GM18520 (cell line): Measurements from ENCODE around the gene CKAP4.
"Not testable (repeated sequence)": the region's sequence is repeated elsewhere in the genome, so short reads cannot be mapped to it uniquely, and the experiment has no call there.

Experiments used
- ATAC-seq: cut with Tn5 transposase; IDR thresholded peaks from one replicate; pipeline ENCODE4 v1.9.1; 2021; ENCODE audit not compliant: unreplicated experiment

CKAP4 gene, protein sequence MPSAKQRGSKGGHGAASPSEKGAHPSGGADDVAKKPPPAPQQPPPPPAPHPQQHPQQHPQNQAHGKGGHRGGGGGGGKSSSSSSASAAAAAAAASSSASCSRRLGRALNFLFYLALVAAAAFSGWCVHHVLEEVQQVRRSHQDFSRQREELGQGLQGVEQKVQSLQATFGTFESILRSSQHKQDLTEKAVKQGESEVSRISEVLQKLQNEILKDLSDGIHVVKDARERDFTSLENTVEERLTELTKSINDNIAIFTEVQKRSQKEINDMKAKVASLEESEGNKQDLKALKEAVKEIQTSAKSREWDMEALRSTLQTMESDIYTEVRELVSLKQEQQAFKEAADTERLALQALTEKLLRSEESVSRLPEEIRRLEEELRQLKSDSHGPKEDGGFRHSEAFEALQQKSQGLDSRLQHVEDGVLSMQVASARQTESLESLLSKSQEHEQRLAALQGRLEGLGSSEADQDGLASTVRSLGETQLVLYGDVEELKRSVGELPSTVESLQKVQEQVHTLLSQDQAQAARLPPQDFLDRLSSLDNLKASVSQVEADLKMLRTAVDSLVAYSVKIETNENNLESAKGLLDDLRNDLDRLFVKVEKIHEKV

DNA sequence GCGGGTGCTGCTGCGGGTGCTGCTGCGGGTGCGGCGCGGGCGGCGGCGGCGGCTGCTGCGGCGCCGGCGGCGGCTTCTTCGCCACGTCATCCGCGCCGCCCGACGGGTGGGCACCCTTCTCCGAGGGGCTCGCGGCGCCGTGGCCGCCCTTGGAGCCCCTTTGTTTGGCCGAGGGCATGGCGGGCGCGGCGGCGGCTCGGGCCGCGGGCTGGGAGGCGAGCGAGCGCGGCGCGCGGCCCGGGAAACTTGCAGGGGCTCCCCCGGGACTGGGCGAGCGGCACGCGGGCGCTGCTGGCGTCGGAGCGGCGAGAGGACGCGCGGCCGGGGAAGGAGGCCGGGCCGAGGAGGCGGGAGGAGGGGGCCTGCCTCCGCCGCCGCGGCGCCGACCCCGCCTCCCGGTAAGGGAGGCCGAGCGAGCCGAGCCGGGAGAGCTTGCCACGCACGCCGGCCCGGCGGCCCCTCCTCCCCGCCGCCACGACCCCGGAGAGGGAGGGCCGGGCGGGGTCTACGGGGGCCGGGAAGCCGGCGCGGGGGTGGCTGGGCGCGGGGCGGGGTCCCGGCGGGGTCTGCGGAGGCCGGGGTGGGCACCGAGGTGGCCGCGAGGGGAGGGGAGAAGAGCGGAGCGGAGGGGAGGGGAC lies at the start of gene CKAP4:
Gene CKAP4, minus strand, starts transcription at position 347 of the 638 bp plus-strand sequence. Its CDS starts 169 bp downstream, at position 178.
- ATAC-seq = peak; percentile 34

DNA sequence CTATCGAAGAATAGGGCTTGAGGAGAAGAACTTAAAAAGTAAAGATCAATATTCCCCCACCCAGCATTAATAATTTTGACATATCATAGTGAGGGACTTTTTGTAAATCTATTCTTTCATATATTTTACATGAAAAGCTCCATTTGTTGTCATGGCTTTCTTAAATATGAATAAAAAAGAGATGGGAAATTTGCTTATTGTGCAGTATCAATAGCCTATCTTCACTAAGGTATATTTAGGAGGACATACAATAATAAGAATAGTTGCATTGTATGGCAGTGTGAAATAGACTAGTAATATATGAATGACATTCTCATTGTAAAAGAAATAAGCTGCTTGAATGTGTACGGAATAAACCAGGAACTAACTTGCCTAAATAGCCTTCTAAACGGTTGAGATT lies 49.3 kb upstream of the CKAP4 start:
- no peak for ATAC-seq

DNA sequence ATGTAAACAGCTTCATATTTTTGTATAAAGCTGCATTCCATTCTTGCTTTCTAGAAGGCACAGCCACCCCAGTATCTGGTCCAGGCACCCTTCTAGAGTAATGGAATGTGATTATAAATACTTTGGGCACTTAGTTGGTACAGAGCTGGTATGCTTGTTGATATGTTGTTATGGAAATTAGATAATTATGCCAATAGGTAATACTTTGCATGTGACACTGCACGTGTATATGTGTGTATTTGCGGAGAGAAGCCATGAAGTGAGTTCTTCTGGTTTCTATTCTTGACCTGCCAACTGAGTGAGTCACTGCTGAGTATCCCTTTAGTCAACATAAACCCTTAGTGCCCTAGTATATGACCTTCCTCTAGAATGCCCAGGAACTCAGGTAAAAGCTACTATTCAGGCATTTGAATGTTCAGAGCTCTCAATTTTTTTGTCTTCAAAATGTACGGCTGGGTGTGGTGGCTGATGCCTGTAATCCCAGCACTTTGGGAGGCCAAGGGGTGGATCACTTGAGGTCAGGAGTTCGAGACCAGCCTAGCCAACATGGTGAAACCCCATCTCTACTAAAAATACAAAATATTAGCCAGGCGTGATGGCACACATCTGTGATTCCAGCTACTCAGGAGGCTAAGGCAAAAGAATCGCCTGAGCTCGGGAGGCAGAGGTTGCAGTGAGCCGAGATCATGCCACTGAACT lies 48.5 kb upstream of the CKAP4 start:
- no peak for ATAC-seq

DNA sequence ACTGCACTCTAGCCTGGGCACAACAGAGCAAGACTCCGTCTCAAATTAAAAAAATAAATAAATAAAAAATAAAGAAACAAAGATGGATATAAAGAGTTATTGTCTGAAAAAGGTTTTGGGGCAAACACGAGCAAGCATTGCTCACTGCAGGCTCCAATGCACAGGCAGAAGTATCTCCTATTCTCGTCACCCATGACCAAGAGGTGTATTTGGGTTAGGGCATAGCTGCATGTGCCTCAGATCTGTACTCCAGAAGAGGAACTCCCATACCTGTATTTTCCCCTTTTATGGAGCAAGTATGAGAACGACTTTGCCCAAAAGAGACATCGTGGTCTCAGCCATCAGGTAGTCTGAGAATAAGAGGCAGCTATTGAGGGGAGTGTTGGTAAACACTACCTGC lies 44.5 kb upstream of the CKAP4 start:
- no peak for ATAC-seq

DNA sequence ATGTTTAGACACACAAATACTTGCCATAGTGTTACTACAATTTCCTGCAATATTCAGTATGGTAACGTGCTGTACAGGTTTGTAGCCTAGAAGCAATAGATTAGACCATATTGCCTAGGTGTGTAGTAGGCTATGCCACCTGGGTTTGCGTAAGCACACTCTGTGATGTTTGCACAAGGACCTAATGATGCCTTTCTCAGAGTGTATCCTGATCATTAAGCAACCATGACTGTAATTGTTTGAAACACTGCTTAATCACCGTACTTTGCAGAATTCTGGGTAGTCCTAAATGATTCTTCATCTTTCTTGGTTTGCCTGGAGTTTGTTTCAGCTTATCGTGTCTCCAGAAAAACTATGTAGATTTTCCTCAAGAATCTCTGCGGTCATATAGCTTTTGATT lies 43.5 kb upstream of the CKAP4 start:
- no peak for ATAC-seq

DNA sequence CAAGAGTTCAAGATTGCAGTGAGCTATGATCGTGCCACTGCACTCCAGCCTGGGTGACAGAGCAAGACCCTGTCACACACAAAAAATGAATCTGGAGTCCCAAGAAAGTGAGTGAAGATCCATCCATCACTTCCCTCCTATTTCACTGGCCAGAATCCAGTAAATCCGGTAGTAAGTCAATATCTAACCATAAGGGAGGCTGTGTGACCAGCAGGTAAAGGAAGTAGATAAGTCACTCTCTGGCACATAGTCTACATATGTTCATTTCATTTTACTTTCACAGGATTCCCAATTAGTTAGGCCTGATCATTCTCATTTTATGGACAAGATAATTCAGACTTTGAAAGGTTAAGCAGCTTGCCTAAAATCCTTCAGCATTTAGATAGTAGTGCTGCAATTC lies 42.8 kb upstream of the CKAP4 start:
- ATAC-seq = no peak

DNA sequence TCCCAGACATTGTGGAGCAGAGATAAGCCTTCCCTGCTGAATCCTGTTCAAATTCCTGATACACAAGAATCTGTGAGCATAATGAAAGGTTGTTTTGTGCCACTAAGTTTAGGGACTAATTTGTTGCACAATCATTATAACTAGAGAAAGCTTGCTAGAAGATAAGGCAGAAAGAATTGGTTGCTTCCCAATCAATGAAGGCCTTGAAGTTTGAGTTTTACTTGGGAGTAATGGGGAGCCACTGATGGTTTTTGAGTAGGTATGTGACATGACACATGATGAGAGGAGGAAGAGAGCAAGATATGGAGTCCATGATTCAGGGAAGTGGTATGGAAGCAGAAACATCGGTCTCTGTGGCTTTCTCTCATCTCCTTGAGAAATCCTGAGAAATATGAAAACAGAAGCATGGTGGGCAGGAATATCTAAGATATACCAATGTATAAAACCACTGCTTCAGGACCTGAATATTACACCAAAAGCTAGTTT lies 41.4 kb upstream of the CKAP4 start:
- no peak for ATAC-seq

DNA sequence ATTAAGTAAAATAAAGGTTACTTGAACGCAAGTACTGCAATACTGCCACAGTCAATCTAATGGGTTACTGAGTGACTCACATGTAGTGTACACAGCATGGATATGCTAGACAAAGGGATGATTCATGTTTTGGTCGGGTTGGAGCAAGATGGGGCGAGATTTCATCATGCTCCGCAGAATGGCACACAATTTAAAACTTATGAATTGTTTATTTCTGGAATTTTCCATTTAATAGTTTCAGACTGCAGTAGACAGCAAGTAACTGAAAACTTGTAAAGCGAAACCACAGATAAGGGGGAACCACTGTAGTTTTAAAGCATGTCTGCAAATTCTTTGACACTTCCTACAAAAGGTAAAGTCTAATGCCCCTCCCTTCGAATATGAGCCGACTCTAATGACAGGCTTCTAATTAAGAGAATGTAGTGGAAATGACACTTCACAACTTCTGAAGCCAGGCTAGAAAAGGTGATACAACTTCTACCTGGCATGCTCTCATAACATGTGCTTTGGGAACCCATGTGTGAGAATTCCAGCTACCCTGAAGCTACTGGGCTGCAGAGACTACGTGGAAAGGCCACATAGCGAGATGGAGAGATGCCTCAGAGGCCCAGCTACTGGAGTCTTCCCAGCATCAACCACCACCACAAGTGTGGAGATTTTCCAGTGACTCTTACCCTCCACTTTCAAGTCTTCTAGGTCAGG lies 40.8 kb upstream of the CKAP4 start:
- no peak for ATAC-seq

DNA sequence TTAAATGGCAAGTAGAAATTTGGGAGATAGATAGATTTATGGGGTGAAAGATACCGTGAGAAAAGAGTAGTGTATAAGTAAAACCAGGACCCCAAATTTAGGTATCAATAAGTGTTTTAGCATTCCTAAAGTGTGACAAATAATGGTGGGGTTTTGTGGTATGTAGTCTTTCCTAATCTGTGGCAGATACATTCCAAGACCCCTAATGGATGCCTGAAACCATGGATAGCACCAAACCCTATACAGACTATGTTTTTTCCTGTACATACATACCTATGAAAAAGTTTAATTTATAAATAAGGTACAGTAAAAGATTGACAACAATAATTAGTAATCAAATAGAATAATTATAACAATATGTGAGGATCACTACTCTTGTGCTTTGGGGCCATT lies 40.3 kb upstream of the CKAP4 start:
- no peak for ATAC-seq

DNA sequence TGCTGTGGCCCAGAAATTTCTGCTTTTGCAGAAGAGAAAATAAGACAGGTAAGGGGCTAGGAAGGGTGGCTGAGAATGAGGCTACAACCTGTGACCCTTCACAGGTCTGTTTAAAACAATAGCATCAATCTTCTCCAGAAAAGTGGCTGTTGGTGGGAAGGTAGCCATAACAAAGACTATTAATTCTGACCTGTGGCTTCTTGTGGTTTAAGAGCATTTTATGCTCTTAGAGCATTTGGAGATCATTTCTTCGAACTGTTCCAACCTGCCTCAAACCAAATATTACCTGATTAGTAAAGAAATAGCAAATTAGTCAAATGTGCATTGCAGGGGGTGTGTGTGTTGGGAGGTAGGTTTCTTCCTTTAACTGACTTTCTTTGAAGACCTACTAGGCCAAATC lies 39.5 kb upstream of the CKAP4 start:
- ATAC-seq = no peak

DNA sequence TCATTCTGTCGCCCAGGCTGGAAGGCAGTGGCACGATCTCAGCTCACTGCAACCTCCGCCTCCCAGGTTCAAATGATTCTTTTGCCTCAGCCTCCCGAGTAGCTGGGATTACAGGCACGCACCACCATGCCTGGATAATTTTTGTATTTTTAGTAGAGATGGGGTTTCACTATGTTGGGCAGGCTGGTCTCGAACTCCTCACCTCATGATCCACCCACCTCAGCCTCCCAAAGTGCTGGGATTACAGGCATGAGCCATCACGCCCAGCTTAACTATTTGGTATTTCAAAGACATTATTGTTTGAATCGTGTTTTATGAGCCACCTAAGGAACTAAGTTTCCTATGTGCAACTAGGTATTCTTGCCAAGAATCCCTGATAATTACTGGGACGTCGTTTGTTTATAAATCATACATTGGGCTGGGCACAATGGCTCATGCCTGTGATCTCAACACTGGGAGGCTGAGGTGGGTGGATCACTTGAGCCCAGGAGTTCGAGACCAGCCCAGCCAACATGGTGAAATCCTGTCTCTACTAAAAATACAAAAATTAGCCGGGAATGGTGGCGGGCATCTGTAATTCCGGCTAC lies 38.8 kb upstream of the CKAP4 start:
- ATAC-seq = not testable (repeated sequence)

DNA sequence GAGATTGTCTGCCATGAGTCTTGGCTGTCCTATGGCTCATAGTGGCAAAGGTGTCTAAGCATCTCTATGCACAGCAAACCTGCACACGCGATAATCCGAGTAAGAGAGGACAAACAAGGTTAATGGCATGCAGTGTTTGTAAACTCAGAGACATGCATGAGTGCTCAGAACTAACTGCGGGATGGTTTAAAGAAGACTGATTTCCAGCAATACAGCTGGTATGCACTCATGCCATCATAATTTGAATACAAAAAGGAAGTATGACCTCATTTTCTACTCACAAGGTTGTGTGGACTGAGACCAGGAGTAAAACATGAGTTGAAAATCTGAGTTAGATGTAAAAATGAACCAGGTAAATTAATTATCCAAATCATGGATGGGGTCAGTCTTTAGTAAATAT lies 38.2 kb upstream of the CKAP4 start:
- ATAC-seq = no peak

DNA sequence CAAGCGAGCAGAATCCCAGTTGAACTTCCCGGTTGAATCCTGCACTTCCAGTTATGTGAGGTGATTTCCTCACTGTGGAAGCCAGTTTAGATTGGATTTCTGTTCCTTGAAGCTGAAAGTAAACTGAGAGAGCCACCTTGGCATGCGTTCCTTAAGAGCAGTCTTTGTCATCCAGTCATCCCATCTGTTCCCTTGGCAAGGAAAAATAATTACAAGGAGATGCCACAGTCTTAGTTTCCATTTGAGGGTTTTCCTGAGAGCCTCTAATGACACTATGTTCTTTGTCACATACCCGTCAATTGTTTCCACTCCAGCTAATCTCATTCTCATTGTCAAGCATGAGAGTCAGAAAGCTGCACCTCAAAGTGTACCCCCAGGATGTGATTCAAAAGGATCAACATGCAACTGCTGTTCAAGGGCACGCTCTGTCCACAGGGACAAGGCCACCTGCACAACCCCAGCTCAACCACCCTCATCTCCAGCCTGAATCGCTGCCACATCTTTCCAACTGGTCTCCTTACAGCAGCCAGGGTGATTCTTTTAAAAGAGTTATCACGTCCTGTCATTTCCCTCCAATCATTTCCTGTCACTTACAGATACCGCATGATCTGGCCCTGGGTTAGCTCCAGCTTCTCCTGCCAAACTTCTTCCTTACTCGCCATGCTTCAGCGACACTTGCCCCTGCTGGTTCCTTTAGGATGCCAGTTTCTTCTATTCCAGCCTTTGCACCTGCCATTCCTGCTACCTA lies 36.7 kb upstream of the CKAP4 start:
- no peak for ATAC-seq

DNA sequence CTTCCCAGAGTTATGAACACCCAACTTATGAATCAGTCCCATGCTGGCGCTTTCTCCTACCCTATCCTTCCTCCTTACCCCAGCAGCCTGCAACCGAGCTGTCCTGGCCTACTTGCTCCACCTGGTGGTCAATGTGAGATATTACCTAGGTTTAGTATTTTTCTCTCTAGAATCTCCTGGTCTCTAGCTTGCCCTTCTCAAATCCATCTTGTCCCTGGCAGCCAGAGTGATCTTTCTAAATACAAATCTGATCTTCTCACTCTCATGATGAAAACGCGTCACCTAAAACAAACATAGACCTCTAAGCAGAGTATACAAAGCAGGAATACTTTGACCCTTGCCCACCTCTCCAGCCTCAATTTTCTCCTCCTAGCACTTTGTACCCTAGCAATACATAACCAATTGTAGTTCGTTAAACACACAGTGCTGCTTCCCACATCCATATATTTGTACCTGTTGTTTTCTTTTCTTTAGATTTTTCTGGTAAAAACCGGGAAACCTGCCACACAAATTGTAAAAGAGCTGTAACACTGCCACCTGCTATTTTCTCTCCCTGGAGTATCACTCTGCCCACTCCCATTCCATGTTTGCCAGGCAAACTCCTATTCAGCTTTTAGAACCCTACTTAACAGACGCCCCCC lies 34.8 kb upstream of the CKAP4 start:
- no peak for ATAC-seq

DNA sequence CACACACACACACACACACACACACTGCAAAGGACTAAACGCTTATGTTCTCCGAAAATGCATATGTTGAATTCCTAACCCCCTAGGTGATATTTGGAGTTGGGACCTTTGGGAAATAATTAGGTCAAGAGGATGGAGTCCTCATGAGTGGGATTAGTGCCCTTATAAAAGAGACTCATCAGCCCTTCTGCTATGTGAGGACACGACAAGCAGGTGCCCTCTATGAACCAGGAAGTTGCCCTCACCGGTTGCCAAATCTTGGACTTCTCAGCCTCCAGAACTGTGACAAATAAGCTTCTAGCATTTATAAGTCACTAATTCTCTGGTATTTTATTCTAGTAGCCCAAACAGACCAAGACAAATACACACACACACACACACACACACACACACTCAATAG lies 34.0 kb upstream of the CKAP4 start:
- ATAC-seq = no peak

DNA sequence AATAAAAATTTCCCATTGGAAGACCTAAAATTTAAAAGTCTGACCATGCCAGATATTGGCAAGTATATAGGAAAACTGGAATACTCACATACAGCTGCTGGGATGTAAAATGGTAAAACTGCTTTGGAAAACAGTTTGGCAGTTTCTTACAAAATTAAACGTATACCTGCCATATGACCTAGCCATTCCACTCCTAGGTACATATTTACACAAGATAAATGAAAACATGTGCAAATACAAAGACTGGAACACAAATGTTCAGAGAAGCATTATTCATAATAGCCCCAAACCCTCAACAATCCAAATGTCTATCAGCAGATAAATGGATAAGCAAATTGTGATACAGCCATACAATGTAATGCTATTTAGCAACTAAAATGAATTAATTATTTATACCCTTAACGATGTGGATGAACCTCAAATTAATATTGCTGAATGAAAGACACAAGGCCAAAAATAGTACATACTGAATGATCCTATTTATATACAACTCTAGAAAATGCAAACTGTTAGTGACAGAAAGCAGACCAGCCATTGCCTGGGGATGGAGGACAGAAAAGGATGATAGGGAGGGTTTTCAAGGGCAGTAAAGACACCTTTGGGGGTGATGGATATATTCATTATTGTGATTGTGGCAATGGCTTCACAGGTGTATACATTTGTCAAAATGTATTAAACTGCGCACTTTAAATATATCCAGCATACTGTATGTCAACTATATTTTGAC lies 33.4 kb upstream of the CKAP4 start:
- no peak for ATAC-seq

DNA sequence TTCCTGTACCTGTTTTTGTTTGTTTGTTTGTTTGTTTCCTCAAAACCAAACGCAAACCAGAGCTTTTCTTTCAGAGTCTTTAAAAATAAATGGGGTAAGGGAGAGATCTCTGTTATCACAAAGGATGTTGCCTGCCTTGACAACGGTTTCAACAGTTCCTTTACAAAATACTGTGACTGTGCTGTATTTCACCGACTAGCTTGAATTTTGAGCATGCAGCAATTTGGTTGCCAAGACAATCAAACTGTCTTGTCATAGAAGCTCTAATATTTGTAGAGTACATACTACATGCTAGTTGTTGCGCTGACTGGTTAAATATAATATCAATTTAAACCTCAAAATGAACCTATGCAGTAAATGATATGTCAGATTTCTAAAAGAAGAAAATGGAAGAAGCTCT lies 32.3 kb upstream of the CKAP4 start:
- no peak for ATAC-seq

DNA sequence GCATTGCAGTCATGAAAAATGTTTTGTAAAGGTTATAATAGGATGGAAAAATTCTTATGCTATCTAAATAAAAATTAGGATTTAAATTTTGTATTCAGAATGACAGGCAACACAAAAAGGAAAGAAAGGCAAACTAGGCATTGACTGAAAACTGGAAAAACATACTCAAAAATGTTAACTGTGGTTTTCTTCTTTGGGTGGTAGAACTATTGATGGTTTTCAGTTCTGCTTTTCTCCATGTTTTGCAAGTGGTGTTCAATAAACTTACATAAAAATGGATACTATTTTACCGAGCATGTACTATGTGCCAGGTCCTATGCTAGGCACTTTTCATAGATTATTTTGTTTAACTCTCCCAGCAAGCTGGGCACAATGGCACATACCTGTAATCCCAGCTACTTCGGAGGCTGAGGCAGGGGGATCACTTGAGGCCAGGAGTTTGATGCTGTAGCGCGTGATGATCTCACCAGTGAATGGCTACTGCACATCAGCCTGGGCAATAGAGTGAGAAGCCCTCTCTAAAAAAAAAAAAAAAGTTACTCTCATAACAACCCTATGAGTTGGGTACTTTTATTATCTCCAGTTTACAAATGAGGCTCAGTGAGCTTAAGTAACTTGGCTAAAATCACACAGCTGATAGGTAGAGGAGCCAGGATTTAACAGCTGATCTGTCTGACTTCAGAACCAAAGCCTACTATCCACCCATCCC lies 28.4 kb upstream of the CKAP4 start:
- peak; percentile 38 for ATAC-seq
